ENCODE results near the gene COQ8A. TPM values are rescaled to one million over a fixed set of nuclear protein-coding genes. Genes with fewer than 3 reads are reported as not detected.

The COQ8A gene
- total RNA-seq, 1 experiment from 2014 or later = 39.4 TPM

DNA sequence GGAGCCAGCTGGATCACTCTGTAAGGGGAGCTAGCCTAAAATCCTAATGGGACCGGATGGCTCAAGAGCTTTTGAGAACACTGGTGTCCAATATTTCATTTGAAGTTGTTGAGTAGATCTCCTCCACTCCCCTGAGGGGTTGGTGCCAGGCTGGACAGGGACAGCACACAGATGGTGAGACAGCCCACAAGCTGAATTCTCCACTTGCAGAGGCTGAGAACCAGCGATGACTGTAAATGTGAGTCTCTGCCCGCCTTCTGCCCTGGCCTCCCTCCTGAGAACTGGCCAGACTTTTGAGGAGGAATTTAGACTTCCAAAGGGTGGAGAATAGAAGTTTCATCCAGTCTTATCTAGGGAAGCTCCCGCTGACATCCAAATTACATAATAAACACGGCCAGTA is 20.5 kb upstream of the COQ8A start:
- H3K27ac Mint-ChIP-seq = no peak overlapping the region
- ChIA-PET CTCF (interaction anchor here (1.2 to 1.9 kb wide), 3 partner anchors 12 to 50 kb away, joined by 3 to 5 read pairs (median 3); partner anchors contain the start of genes COQ8A and PSEN2), POLR2A (no interaction called here)
- H3K36me3 Mint-ChIP-seq = 0 out of 2 replicates have a peak, but pooled peaks cover 4% of the 10 kb centered on the region
- no peak overlapping the region for H3K4me3 Mint-ChIP-seq
- H3K27me3 Mint-ChIP-seq (ENCODE audit: low read depth) = no peaks in the 10 kb centered on the region
- DNase-seq (ENCODE audit: low spot score) (no peak), ATAC-seq (no peak)
- TF ChIP-seq CBFB (CRISPR knock-in tag; IDR thresholded peaks at IDR 0.05; ENCODE audit: low read depth) = no peak
- no peak for TF ChIP-seq ZNF138 (CRISPR knock-in tag; conservative IDR thresholded peaks at IDR 0.05)
- TF ChIP-seq ZNF232 (CRISPR knock-in tag; IDR thresholded peaks at IDR 0.05) = no peak
- H3K9me3 Mint-ChIP-seq = peaks cover 12% of the 10 kb centered on the region
- 0 out of 2 replicates have a peak, but pooled peaks cover 3% of the 10 kb centered on the region for H3K4me1 Mint-ChIP-seq

DNA sequence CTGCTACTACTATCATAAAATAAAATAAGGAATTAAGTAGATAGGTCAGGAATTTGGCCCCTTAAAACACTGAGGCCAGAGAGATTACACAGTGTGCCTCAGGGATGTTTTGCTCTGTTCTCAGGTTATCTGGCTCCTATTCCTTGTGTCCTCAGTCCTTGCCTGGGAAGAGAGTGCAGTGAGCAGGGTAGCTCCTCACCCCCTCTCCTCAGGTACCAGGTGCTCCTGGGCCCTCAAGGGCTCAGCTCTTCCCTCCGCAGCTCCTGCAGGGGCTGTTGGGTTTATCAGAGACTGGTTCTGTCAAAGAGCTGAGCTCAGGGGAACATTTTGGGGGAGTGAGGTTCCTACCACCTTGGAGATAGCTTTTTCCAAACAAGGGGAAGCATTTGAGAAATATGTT is 20.1 kb upstream of the COQ8A start:
- CTCF ChIA-PET = interaction anchor here (1.2 to 1.9 kb wide), 2 partner anchors 13 to 50 kb away, joined by 3 to 5 read pairs; partner anchors contain the start of gene PSEN2
- H3K9me3 Mint-ChIP-seq = peaks cover 12% of the 10 kb centered on the region
- H3K27me3 Mint-ChIP-seq (ENCODE audit: low read depth) = no peaks in the 10 kb centered on the region

More for the DNA sequence above, 20.1 kb upstream of the COQ8A start:
- POLR2A ChIA-PET = no interaction called here
- H3K36me3 Mint-ChIP-seq = 0 out of 2 replicates have a peak, but pooled peaks cover 4% of the 10 kb centered on the region
- H3K27ac Mint-ChIP-seq = no peak overlapping the region
- 0 out of 2 replicates have a peak, but pooled peaks cover 3% of the 10 kb centered on the region for H3K4me1 Mint-ChIP-seq
- H3K4me3 Mint-ChIP-seq = no peak overlapping the region
- DNase-seq (ENCODE audit: low spot score) (no peak), ATAC-seq (no peak)
- TF ChIP-seq NR3C1 (CRISPR knock-in tag; conservative IDR thresholded peaks at IDR 0.05; ENCODE audit: low read depth) = no peak
- TF ChIP-seq ZBTB21 (CRISPR knock-in tag; IDR thresholded peaks at IDR 0.05; ENCODE audit: borderline replicate concordance) = no peak
- TF ChIP-seq, protein P1, sequence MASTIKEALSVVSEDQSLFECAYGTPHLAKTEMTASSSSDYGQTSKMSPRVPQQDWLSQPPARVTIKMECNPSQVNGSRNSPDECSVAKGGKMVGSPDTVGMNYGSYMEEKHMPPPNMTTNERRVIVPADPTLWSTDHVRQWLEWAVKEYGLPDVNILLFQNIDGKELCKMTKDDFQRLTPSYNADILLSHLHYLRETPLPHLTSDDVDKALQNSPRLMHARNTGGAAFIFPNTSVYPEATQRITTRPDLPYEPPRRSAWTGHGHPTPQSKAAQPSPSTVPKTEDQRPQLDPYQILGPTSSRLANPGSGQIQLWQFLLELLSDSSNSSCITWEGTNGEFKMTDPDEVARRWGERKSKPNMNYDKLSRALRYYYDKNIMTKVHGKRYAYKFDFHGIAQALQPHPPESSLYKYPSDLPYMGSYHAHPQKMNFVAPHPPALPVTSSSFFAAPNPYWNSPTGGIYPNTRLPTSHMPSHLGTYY (CRISPR knock-in tag; IDR thresholded peaks at IDR 0.05) = no peak
- TF ChIP-seq ZNF138 (CRISPR knock-in tag; conservative IDR thresholded peaks at IDR 0.05) = no peak
- TF ChIP-seq, protein P2, sequence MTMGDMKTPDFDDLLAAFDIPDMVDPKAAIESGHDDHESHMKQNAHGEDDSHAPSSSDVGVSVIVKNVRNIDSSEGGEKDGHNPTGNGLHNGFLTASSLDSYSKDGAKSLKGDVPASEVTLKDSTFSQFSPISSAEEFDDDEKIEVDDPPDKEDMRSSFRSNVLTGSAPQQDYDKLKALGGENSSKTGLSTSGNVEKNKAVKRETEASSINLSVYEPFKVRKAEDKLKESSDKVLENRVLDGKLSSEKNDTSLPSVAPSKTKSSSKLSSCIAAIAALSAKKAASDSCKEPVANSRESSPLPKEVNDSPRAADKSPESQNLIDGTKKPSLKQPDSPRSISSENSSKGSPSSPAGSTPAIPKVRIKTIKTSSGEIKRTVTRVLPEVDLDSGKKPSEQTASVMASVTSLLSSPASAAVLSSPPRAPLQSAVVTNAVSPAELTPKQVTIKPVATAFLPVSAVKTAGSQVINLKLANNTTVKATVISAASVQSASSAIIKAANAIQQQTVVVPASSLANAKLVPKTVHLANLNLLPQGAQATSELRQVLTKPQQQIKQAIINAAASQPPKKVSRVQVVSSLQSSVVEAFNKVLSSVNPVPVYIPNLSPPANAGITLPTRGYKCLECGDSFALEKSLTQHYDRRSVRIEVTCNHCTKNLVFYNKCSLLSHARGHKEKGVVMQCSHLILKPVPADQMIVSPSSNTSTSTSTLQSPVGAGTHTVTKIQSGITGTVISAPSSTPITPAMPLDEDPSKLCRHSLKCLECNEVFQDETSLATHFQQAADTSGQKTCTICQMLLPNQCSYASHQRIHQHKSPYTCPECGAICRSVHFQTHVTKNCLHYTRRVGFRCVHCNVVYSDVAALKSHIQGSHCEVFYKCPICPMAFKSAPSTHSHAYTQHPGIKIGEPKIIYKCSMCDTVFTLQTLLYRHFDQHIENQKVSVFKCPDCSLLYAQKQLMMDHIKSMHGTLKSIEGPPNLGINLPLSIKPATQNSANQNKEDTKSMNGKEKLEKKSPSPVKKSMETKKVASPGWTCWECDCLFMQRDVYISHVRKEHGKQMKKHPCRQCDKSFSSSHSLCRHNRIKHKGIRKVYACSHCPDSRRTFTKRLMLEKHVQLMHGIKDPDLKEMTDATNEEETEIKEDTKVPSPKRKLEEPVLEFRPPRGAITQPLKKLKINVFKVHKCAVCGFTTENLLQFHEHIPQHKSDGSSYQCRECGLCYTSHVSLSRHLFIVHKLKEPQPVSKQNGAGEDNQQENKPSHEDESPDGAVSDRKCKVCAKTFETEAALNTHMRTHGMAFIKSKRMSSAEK (CRISPR knock-in tag; IDR thresholded peaks at IDR 0.05; ENCODE audit: borderline replicate concordance) = no peak
- TF ChIP-seq, protein P3, sequence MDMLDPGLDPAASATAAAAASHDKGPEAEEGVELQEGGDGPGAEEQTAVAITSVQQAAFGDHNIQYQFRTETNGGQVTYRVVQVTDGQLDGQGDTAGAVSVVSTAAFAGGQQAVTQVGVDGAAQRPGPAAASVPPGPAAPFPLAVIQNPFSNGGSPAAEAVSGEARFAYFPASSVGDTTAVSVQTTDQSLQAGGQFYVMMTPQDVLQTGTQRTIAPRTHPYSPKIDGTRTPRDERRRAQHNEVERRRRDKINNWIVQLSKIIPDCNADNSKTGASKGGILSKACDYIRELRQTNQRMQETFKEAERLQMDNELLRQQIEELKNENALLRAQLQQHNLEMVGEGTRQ (CRISPR knock-in tag; IDR thresholded peaks at IDR 0.05) = no peak
- TF ChIP-seq NR1H2 (CRISPR knock-in tag; IDR thresholded peaks at IDR 0.05) = no peak
- TF ChIP-seq GABPB1 (CRISPR knock-in tag; IDR thresholded peaks at IDR 0.05) = no peak
- TF ChIP-seq, protein P4, sequence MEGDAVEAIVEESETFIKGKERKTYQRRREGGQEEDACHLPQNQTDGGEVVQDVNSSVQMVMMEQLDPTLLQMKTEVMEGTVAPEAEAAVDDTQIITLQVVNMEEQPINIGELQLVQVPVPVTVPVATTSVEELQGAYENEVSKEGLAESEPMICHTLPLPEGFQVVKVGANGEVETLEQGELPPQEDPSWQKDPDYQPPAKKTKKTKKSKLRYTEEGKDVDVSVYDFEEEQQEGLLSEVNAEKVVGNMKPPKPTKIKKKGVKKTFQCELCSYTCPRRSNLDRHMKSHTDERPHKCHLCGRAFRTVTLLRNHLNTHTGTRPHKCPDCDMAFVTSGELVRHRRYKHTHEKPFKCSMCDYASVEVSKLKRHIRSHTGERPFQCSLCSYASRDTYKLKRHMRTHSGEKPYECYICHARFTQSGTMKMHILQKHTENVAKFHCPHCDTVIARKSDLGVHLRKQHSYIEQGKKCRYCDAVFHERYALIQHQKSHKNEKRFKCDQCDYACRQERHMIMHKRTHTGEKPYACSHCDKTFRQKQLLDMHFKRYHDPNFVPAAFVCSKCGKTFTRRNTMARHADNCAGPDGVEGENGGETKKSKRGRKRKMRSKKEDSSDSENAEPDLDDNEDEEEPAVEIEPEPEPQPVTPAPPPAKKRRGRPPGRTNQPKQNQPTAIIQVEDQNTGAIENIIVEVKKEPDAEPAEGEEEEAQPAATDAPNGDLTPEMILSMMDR (IDR thresholded peaks at IDR 0.05) = no peak
- TF ChIP-seq, protein P5, sequence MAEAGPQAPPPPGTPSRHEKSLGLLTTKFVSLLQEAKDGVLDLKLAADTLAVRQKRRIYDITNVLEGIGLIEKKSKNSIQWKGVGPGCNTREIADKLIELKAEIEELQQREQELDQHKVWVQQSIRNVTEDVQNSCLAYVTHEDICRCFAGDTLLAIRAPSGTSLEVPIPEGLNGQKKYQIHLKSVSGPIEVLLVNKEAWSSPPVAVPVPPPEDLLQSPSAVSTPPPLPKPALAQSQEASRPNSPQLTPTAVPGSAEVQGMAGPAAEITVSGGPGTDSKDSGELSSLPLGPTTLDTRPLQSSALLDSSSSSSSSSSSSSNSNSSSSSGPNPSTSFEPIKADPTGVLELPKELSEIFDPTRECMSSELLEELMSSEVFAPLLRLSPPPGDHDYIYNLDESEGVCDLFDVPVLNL (CRISPR knock-in tag; IDR thresholded peaks at IDR 0.05; ENCODE audit: borderline replicate concordance, low read depth) = no peak
- TF ChIP-seq, protein P6, sequence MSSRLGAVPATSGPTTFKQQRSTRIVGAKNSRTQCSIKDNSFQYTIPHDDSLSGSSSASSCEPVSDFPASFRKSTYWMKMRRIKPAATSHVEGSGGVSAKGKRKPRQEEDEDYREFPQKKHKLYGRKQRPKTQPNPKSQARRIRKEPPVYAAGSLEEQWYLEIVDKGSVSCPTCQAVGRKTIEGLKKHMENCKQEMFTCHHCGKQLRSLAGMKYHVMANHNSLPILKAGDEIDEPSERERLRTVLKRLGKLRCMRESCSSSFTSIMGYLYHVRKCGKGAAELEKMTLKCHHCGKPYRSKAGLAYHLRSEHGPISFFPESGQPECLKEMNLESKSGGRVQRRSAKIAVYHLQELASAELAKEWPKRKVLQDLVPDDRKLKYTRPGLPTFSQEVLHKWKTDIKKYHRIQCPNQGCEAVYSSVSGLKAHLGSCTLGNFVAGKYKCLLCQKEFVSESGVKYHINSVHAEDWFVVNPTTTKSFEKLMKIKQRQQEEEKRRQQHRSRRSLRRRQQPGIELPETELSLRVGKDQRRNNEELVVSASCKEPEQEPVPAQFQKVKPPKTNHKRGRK (CRISPR knock-in tag; IDR thresholded peaks at IDR 0.05; ENCODE audit: borderline replicate concordance) = no peak
- TF ChIP-seq, protein P7, sequence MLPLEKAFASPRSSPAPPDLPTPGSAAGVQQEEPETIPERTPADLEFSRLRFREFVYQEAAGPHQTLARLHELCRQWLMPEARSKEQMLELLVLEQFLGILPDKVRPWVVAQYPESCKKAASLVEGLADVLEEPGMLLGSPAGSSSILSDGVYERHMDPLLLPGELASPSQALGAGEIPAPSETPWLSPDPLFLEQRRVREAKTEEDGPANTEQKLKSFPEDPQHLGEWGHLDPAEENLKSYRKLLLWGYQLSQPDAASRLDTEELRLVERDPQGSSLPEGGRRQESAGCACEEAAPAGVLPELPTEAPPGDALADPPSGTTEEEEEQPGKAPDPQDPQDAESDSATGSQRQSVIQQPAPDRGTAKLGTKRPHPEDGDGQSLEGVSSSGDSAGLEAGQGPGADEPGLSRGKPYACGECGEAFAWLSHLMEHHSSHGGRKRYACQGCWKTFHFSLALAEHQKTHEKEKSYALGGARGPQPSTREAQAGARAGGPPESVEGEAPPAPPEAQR (CRISPR knock-in tag; IDR thresholded peaks at IDR 0.05) = no peak
- TF ChIP-seq HMGA2 (CRISPR knock-in tag; IDR thresholded peaks at IDR 0.05) = no peak
- no peak for TF ChIP-seq SOX15 (CRISPR knock-in tag; IDR thresholded peaks at IDR 0.05)

Measured in WTC11 (cell line).